Measurements from ENCODE around the gene SMDT1.

Gene SMDT1

GRCh38 chr22:42131562-42131961, 52.1 kb downstream of the SMDT1 start:
- no peak overlapping the region for H3K4me3 ChIP-seq (replicated peaks; ENCODE audit: low read depth, low read length)
- no peak for DNase-seq (ENCODE audit: low read depth)
- TF ChIP-seq, protein P1, sequence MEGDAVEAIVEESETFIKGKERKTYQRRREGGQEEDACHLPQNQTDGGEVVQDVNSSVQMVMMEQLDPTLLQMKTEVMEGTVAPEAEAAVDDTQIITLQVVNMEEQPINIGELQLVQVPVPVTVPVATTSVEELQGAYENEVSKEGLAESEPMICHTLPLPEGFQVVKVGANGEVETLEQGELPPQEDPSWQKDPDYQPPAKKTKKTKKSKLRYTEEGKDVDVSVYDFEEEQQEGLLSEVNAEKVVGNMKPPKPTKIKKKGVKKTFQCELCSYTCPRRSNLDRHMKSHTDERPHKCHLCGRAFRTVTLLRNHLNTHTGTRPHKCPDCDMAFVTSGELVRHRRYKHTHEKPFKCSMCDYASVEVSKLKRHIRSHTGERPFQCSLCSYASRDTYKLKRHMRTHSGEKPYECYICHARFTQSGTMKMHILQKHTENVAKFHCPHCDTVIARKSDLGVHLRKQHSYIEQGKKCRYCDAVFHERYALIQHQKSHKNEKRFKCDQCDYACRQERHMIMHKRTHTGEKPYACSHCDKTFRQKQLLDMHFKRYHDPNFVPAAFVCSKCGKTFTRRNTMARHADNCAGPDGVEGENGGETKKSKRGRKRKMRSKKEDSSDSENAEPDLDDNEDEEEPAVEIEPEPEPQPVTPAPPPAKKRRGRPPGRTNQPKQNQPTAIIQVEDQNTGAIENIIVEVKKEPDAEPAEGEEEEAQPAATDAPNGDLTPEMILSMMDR (IDR thresholded peaks at IDR 0.05; ENCODE audit: low read length, missing control alignments): no peak

GRCh38 chr22:42132457-42132856, 53.0 kb downstream of the SMDT1 start:
- TF ChIP-seq, protein P1 (IDR thresholded peaks at IDR 0.05; ENCODE audit: low read length, missing control alignments): no peak
- no peak overlapping the region for H3K4me3 ChIP-seq (replicated peaks; ENCODE audit: low read depth, low read length)
- no peak for DNase-seq (ENCODE audit: low read depth)
